KMS-11 (cell line): ENCODE data around the gene MRPL37.

Experiments used
- H2AFZ ChIP-seq: fragments of 200-600 bp; sonication (generic); 2 replicates; pipeline ENCODE4 v1.6.1; 2016; ENCODE audit warnings: antibody characterized with exemption, mixed run types, low read depth
- H3K27ac ChIP-seq: fragments of 200-600 bp; sonication (generic); 2 replicates; pipeline ENCODE4 v1.6.1; 2016; ENCODE audit warnings: mild to moderate bottlenecking, mixed run types
- H3K27me3 ChIP-seq: fragments of 200-600 bp; sonication (generic); 2 replicates; pipeline ENCODE4 v1.6.1; 2017; ENCODE audit warnings: mild to moderate bottlenecking, low read depth, mixed run types, moderate library complexity; ENCODE audit not compliant: insufficient read depth
- H3K36me3 ChIP-seq: fragments of 200-600 bp; sonication (generic); 2 replicates; pipeline ENCODE4 v1.6.1; 2017; ENCODE audit warnings: mild to moderate bottlenecking, mixed run types; ENCODE audit not compliant: insufficient read depth
- H3K4me1 ChIP-seq: fragments of 200-600 bp; sonication (generic); 2 replicates; pipeline ENCODE4 v1.6.1; 2016; ENCODE audit warnings: mild to moderate bottlenecking, low read depth, mixed run types; ENCODE audit not compliant: poor library complexity, severe bottlenecking
- H3K4me2 ChIP-seq: fragments of 200-600 bp; sonication (generic); 2 replicates; pipeline ENCODE4 v1.7.0; 2016; ENCODE audit warnings: mild to moderate bottlenecking, mixed run types
- H3K4me3 ChIP-seq: fragments of 200-600 bp; sonication (generic); IDR thresholded peaks from 2 replicates; pipeline ENCODE4 v1.6.1; 2017; ENCODE audit warnings: low read depth, low read length, mixed read lengths; ENCODE audit not compliant: insufficient read depth
- H3K79me2 ChIP-seq: fragments of 200-600 bp; sonication (generic); 2 replicates; pipeline ENCODE4 v1.6.1; 2016; ENCODE audit warnings: low read depth, mixed run types; ENCODE audit not compliant: insufficient read depth
- H3K9ac ChIP-seq: fragments of 200-600 bp; sonication (generic); 2 replicates; pipeline ENCODE4 v1.6.1; 2016; ENCODE audit warnings: mild to moderate bottlenecking, mixed run types
- H4K20me1 ChIP-seq: fragments of 200-600 bp; sonication (generic); 2 replicates; pipeline ENCODE4 v1.6.1; 2016; ENCODE audit warnings: mild to moderate bottlenecking, mixed run types; ENCODE audit not compliant: insufficient read depth
- TF ChIP-seq, protein P1 (sequence below): fragments of 200-600 bp; sonication (generic); conservative IDR thresholded peaks from 2 replicates; pipeline ENCODE4 v1.6.1; 2017; ENCODE audit warnings: low read depth, mild to moderate bottlenecking, antibody characterized with exemption, low read length, moderate library complexity, mixed read lengths

Gene MRPL37

DNA sequence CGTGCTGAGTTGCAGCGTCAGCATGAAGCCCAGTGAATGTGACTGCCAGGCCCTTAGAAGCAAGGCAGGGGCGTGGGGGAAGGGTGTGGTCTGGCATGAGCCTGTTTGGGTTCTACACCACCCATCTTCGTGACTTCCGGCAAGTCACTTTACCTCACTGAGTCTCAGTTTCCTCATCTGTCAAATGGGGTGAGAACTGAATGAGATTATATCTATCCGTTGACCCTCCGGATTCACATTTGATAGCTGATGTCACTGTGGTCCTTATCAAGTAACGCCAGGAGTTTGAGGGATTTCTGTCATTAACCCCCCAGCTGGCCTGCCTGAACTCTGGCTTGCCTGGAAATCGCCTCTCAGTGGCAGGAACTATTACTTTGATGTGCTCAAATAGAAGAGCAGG is 15.6 kb downstream of the MRPL37 start:
- no peaks in the 10 kb centered on the region for H4K20me1 ChIP-seq
- H3K9ac ChIP-seq = no peak overlapping the region
- H3K4me1 ChIP-seq = no peaks in the 10 kb centered on the region
- no peak overlapping the region for H3K27ac ChIP-seq
- no peak overlapping the region for H2AFZ ChIP-seq
- H3K4me2 ChIP-seq = no peak overlapping the region
- no peaks in the 10 kb centered on the region for H3K27me3 ChIP-seq
- H3K79me2 ChIP-seq = no peaks in the 10 kb centered on the region
- peaks cover 1% of the 10 kb centered on the region; the same call in 1 of the 2 replicates for H3K36me3 ChIP-seq
- no peak overlapping the region for H3K4me3 ChIP-seq
- TF ChIP-seq, protein P1, sequence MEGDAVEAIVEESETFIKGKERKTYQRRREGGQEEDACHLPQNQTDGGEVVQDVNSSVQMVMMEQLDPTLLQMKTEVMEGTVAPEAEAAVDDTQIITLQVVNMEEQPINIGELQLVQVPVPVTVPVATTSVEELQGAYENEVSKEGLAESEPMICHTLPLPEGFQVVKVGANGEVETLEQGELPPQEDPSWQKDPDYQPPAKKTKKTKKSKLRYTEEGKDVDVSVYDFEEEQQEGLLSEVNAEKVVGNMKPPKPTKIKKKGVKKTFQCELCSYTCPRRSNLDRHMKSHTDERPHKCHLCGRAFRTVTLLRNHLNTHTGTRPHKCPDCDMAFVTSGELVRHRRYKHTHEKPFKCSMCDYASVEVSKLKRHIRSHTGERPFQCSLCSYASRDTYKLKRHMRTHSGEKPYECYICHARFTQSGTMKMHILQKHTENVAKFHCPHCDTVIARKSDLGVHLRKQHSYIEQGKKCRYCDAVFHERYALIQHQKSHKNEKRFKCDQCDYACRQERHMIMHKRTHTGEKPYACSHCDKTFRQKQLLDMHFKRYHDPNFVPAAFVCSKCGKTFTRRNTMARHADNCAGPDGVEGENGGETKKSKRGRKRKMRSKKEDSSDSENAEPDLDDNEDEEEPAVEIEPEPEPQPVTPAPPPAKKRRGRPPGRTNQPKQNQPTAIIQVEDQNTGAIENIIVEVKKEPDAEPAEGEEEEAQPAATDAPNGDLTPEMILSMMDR = no peak

GRCh38 chr1:54218883-54219687 is 19.1 kb downstream of the MRPL37 start:
- Histone ChIP-seq H3K27me3 (no peaks in the 10 kb centered on the region), H2AFZ (no peak overlapping the region), H4K20me1 (no peaks in the 10 kb centered on the region), H3K4me2 (no peak overlapping the region), H3K9ac (no peak overlapping the region), H3K79me2 (no peaks in the 10 kb centered on the region), H3K4me1 (no peaks in the 10 kb centered on the region), H3K36me3 (no peaks in the 10 kb centered on the region; the same call in 1 of the 2 replicates), H3K4me3 (no peak overlapping the region), H3K27ac (no peak overlapping the region)
- TF ChIP-seq, protein P1 = no peak

DNA sequence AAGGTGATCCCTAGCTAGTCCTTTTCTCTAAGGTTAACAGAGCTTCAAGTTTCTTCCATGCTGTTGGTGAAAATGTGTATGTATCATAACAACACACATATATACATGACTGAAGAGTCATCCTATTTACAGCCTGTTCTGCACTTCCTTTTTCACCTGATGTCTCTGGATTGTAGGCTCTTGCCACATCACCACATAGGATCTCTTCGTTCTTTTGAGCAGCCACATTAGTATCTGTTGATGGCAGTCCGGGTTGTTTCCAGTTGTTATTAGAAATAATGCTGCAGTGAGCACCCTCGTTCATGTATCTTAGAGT is 19.7 kb downstream of the MRPL37 start:
- Histone ChIP-seq H3K27me3 (no peaks in the 10 kb centered on the region), H3K27ac (no peak overlapping the region), H3K4me1 (no peaks in the 10 kb centered on the region), H3K9ac (no peak overlapping the region), H3K4me3 (no peak overlapping the region), H3K79me2 (no peaks in the 10 kb centered on the region), H4K20me1 (no peaks in the 10 kb centered on the region), H3K4me2 (no peak overlapping the region), H2AFZ (no peak overlapping the region), H3K36me3 (no peaks in the 10 kb centered on the region; the same call in 1 of the 2 replicates)
- TF ChIP-seq, protein P1 = no peak

DNA sequence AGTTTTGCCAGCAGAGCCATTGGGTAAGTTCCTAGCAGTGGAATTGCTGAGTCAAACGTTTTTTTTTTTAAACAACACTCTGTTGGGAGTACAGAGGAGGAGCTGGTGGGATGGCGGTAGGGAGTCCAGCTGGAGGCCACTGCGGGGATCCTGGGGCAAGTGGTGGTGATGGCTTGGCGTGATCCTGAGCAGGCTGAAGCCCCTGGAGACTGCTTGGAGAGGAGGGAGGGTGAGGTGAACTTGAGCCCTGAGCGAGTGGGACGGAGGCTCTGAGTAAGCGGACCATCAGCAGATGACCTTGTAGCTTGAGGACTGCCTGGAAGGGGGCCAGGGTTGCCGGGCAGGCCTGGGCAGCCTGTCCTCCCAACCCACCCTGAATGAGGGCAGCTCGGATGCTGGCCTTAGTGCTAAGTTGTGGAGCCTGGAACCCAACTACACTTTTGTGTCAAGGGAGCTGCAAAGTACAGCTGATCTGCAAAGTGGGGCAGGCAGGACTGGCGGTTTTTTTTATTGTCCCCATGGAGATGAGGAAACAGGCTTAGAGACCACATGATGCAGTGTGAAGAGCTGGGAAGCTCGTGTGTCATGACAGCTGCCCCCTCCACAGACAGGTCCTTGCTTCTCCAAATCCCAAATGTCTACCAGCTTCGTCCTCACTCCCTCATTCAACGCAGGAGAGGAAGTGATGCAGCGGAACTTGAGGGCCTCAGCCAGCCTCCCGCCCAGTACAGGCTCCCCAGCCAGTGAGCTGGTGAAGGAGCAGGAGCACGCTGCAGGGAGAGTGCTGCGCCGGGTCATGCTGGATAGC is 20.2 kb downstream of the MRPL37 start:
- Histone ChIP-seq H3K79me2 (no peaks in the 10 kb centered on the region), H3K4me3 (no peak overlapping the region), H4K20me1 (no peaks in the 10 kb centered on the region), H3K27me3 (no peaks in the 10 kb centered on the region), H3K4me1 (no peaks in the 10 kb centered on the region), H3K4me2 (no peak overlapping the region), H3K36me3 (no peaks in the 10 kb centered on the region; the same call in 1 of the 2 replicates), H3K9ac (no peak overlapping the region), H3K27ac (no peak overlapping the region), H2AFZ (no peak overlapping the region)
- TF ChIP-seq, protein P1 = no peak
